Muscle of leg (tissue), 16 donors: ENCODE measurements around the gene POTEB3. TPM values are rescaled to one million over a fixed set of nuclear protein-coding genes. Genes with fewer than 3 reads are reported as not detected.
"Not testable (repeated sequence)": the region's sequence is repeated elsewhere in the genome, so short reads cannot be mapped to it uniquely, and the experiment has no call there.

Source experiments
- DNase-seq: peaks from one replicate; pipeline ENCODE4 v3.0.0; 2013
- H3K27ac ChIP-seq: one replicate; pipeline ENCODE4 v1.5.1; 2013; ENCODE audit warnings: mild to moderate bottlenecking, low read length, control low read depth
- H3K27me3 ChIP-seq: one replicate; pipeline ENCODE4 v1.6.1; 2013; ENCODE audit warnings: low read length; ENCODE audit not compliant: control insufficient read depth, insufficient read depth
- H3K36me3 ChIP-seq: one replicate; pipeline ENCODE4 v1.6.1; 2013; ENCODE audit warnings: low read length; ENCODE audit not compliant: control insufficient read depth, insufficient read depth
- H3K4me1 ChIP-seq: one replicate; pipeline ENCODE4 v1.6.1; 2013; ENCODE audit warnings: low read length; ENCODE audit not compliant: control insufficient read depth, insufficient read depth
- H3K4me3 ChIP-seq: one replicate; pipeline ENCODE4 v1.5.1; 2013; ENCODE audit warnings: low read length, control low read depth
- H3K9me3 ChIP-seq: replicated peaks from 2 replicates; pipeline ENCODE4 v1.6.1; 2013; ENCODE audit warnings: low read depth, low read length; ENCODE audit not compliant: control insufficient read depth
- WGBS: methylation state at CpG from one replicate; pipeline ENCODE4 v1.1.5; 2013; ENCODE audit warnings: missing lambda C conversion rate; ENCODE audit not compliant: insufficient coverage; 5-methylcytosine and 5-hydroxymethylcytosine counted together
- long read RNA-seq, 11 donors: transcript quantifications; one replicate each; lab custom pipeline, GENCODE V29; 2026
- polyA plus RNA-seq, 8 donors: library from polyadenylated mRNA; unstranded; fragments of 120-200 nt; gene quantifications; one replicate each; pipeline versions ENCODE4 v1.2.1 to v1.2.3, GENCODE V29; 2013; ENCODE audit warnings: inconsistent platforms in 1 of 8, low replicate concordance in 1 of 8; ENCODE audit not compliant: insufficient read length in 8 of 8, insufficient read depth in 1 of 8
- total RNA-seq: library from RNA; stranded (reverse); fragments of 120-200 nt; gene quantifications from one replicate; pipeline ENCODE4 v1.2.4, GENCODE V29; 2013

The POTEB3 gene
- total RNA-seq (not detected), polyA plus RNA-seq (not detected)
- long read RNA-seq, donor 1 = 0 reads
- long read RNA-seq, donor 2 = 0 reads
- long read RNA-seq, donor 3 = 0 reads
- long read RNA-seq, donor 4 = 0 reads
- long read RNA-seq, donor 5 = 0 reads
- long read RNA-seq, donor 6 = 0 reads
- long read RNA-seq, donor 7 = 0 reads
- long read RNA-seq, donor 8 = 0 reads
- long read RNA-seq, donor 9 = 0 reads
- long read RNA-seq, donor 10 = 0 reads
- long read RNA-seq, donor 11 = 0 reads

- not testable (repeated sequence) for H3K27ac ChIP-seq, DNase-seq, H3K36me3 ChIP-seq, H3K9me3 ChIP-seq, H3K4me1 ChIP-seq, H3K27me3 ChIP-seq, H3K4me3 ChIP-seq
- WGBS = no CpG with 5 or more reads among the region's 35 CpGs
Measured at GRCh38 chr15:21440399-21440798, at the start of gene POTEB3. TSS of gene POTEB3 (minus strand) at chr15:21440499. CDS start at chr15:21440011, 488 bp downstream.

- not testable (repeated sequence) for H3K27ac ChIP-seq, DNase-seq, H3K9me3 ChIP-seq, H3K4me3 ChIP-seq, H3K36me3 ChIP-seq, H3K27me3 ChIP-seq, H3K4me1 ChIP-seq
- no CpG with 5 or more reads among the region's 6 CpGs for WGBS
Measured at GRCh38 chr15:21453683-21454082, 13.4 kb upstream of the POTEB3 start.

GRCh38 chr15:21451920-21452563, 11.7 kb upstream of the POTEB3 start:
- DNase-seq, H3K27me3 ChIP-seq, H3K9me3 ChIP-seq, H3K4me3 ChIP-seq, H3K4me1 ChIP-seq, H3K27ac ChIP-seq, H3K36me3 ChIP-seq: not testable (repeated sequence)
- WGBS = no CpG with 5 or more reads among the region's 72 CpGs

GRCh38 chr15:21451487-21451886, 11.2 kb upstream of the POTEB3 start:
- not testable (repeated sequence) for H3K27me3 ChIP-seq, H3K36me3 ChIP-seq, H3K27ac ChIP-seq, H3K4me3 ChIP-seq, H3K4me1 ChIP-seq, H3K9me3 ChIP-seq, DNase-seq
- WGBS = no CpG with 5 or more reads among the region's 41 CpGs

GRCh38 chr15:21407366-21407765, 32.9 kb downstream of the POTEB3 start:
- H3K4me1 ChIP-seq, H3K4me3 ChIP-seq, H3K9me3 ChIP-seq, H3K27ac ChIP-seq, H3K36me3 ChIP-seq, H3K27me3 ChIP-seq, DNase-seq: not testable (repeated sequence)
- WGBS = no CpG with 5 or more reads among the region's 4 CpGs

GRCh38 chr15:21401531-21401930, 38.8 kb downstream of the POTEB3 start:
- H3K27me3 ChIP-seq, H3K27ac ChIP-seq, H3K4me1 ChIP-seq, DNase-seq, H3K36me3 ChIP-seq, H3K9me3 ChIP-seq, H3K4me3 ChIP-seq: not testable (repeated sequence)
- WGBS = no CpG with 5 or more reads among the region's 4 CpGs

- not testable (repeated sequence) for H3K36me3 ChIP-seq, DNase-seq, H3K27ac ChIP-seq, H3K4me1 ChIP-seq, H3K9me3 ChIP-seq, H3K27me3 ChIP-seq, H3K4me3 ChIP-seq
- WGBS = no CpG with 5 or more reads among the region's 4 CpGs
Measured at GRCh38 chr15:21399111-21399510, 41.2 kb downstream of the POTEB3 start.

GRCh38 chr15:21398511-21398910, 41.8 kb downstream of the POTEB3 start:
- not testable (repeated sequence) for H3K27me3 ChIP-seq, H3K27ac ChIP-seq, H3K9me3 ChIP-seq, H3K4me3 ChIP-seq, H3K36me3 ChIP-seq, H3K4me1 ChIP-seq, DNase-seq
- WGBS = no CpG with 5 or more reads among the region's 5 CpGs

GRCh38 chr15:21397656-21398055, 42.6 kb downstream of the POTEB3 start:
- H3K27ac ChIP-seq, H3K9me3 ChIP-seq, H3K4me1 ChIP-seq, H3K36me3 ChIP-seq, H3K4me3 ChIP-seq, H3K27me3 ChIP-seq, DNase-seq: not testable (repeated sequence)
- whole genome bisulfite sequencing = no CpG with 5 or more reads among the region's 2 CpGs

- H3K27ac ChIP-seq, H3K4me3 ChIP-seq, H3K9me3 ChIP-seq, DNase-seq, H3K27me3 ChIP-seq, H3K36me3 ChIP-seq, H3K4me1 ChIP-seq: not testable (repeated sequence)
- no CpG with 5 or more reads among the region's 2 CpGs for WGBS
Measured at GRCh38 chr15:21397186-21397585, 43.1 kb downstream of the POTEB3 start.
